Bone marrow (tissue), 2 donors: ENCODE measurements around the gene OTUB2.

Experiments
- DNase-seq, 2 donors: peaks; one replicate each; lab custom pipeline; 2025; lab: John Stamatoyannopoulos, UW

The OTUB2 gene

GRCh38 chr14:94026173-94026888 is at the start of gene OTUB2:
Gene OTUB2 (plus strand): TSS chr14:94026340. CDS start chr14:94026538, 198 bp downstream.
- DNase-seq, result peak; percentile 82

- DNase-seq, result no peak
These were observed 49.6 kb upstream of the OTUB2 start, which contains the start of gene ASB2 for GRCh38 chr14:93976477-93977057. Gene ASB2 (minus strand): TSS chr14:93976570. CDS start chr14:93964539, 12,031 bp downstream.

GRCh38 chr14:93977171-93977570 is 49.0 kb upstream of the OTUB2 start:
- DNase-seq, result no peak

- DNase-seq, result no peak
These were observed 48.2 kb upstream of the OTUB2 start for GRCh38 chr14:93977790-93978581.

- no peak for DNase-seq
These were observed 47.4 kb upstream of the OTUB2 start for GRCh38 chr14:93978735-93979134.

GRCh38 chr14:93980456-93981201 is 45.5 kb upstream of the OTUB2 start:
- no peak for DNase-seq

GRCh38 chr14:93981316-93982229 is 44.6 kb upstream of the OTUB2 start:
- DNase-seq, result no peak

GRCh38 chr14:93982230-93983007 is 43.7 kb upstream of the OTUB2 start:
- no peak for DNase-seq

- DNase-seq, result no peak
These were observed 42.1 kb upstream of the OTUB2 start for GRCh38 chr14:93984070-93984469.

- peak in 1 of 2 donors; percentile 29 for DNase-seq
These were observed 41.1 kb upstream of the OTUB2 start for GRCh38 chr14:93984987-93985410.

- no peak for DNase-seq
These were observed 39.2 kb upstream of the OTUB2 start for GRCh38 chr14:93986955-93987354.

GRCh38 chr14:93987376-93987775 is 38.8 kb upstream of the OTUB2 start:
- DNase-seq, result no peak

- DNase-seq, result no peak
These were observed 38.2 kb upstream of the OTUB2 start for GRCh38 chr14:93987815-93988476.

- no peak for DNase-seq
These were observed 36.2 kb upstream of the OTUB2 start for GRCh38 chr14:93989939-93990338.

- no peak for DNase-seq
These were observed 34.9 kb upstream of the OTUB2 start for GRCh38 chr14:93991212-93991611.

- DNase-seq, result no peak
These were observed 34.5 kb upstream of the OTUB2 start for GRCh38 chr14:93991649-93992048.

- DNase-seq, result no peak
These were observed 32.8 kb upstream of the OTUB2 start for GRCh38 chr14:93993382-93993781.

GRCh38 chr14:93994919-93995682 is 31.0 kb upstream of the OTUB2 start:
- DNase-seq, result no peak

GRCh38 chr14:93996130-93996695 is 29.9 kb upstream of the OTUB2 start:
- DNase-seq, result no peak
